SIG-M5 (cell line): ENCODE data around the gene DSTN.

Source experiments
- DNase-seq: peaks from one replicate; lab custom pipeline; 2025; lab: John Stamatoyannopoulos, UW

The DSTN gene

GRCh38 chr20:17583126-17583525 is 13.3 kb downstream of the DSTN start:
- no peak for DNase-seq

DNA sequence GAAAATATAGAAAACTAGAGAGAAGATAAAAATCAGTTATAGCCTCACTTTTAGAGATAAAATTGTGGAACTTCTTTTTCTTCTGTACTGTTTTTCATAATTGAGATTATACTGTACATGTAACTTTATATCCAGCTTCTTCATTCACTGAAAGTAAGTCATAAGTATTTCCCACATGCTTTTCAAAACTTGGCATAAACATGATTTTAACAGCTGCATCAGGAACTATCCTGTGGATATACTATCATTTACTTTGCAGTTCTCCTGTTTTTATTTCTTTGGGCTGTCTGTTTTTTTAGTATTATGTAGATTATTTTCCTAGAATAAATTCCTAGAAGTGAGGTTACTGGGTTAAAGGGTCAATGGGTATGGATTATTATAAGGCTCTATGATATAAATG is 14.8 kb downstream of the DSTN start:
- DNase-seq: no peak

DNA sequence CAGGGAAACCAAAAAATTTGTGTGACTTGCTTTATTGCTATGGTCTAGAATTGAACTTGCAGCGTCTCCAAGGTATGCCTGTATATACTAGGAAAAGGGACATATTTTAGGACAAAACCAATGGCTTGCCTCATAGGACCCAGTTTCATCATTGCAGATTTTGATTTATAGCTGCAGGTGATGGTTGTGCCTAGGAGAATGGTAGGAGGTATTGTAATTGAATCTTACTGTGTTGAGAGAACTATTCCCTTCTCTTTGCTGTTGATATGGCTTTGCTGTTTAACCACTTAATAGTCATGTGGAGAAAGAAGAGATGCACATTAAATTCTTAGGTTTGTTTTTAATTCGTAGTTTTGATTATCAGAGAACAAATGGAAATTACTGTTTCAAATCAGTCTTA is 16.4 kb downstream of the DSTN start:
- no peak for DNase-seq

- DNase-seq: no peak
These were observed 17.3 kb downstream of the DSTN start for GRCh38 chr20:17587148-17587547.

DNA sequence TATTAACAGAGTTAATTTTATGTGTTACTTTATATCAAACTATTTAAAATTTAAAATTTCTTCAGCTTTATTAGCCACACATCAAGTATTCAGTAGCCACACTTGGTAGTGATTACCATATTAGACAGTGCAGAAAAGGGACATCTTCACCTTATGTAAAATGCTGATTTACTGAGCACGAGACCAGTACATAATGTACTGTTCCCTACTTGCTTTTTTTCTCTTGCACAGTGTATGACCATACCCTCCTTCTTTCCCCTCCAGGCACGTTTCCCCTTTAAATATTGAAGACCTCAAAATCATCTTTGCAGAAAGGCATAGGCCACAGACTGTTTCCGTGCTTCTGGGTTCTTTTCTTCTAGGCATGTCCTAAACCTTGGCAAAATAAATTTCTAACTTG is 17.9 kb downstream of the DSTN start:
- DNase-seq: no peak

DNA sequence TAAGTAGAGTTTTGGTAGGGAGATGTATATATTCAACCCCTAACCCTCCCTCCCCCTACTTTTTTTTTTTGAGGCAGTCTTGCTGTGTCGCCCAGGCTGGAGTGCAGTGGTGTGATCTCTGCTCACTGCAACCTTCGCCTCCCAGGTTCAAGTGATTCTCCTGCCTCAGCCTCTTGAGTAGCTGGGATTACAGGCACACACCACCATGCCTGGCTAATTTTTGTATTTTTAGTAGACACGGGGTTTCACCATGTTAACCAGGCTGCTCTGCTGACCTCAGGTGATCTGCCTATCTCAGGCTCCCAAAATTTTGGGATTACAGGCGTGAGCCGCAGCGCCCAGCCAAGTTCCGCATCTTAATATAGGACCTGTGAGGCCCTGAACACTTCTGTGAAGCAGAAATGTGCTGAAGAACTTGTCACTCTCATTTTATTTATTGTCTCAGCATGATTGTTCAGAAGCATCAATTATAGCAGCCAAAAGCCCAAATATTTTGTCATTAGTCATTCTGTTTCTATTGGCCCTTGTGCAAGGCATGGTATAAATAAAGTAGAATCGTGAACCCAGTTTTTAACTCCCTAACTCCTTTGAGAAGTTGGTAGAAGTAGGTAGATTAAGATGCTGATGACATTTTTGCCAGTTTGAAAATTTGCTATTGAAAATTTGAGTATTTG is 19.4 kb downstream of the DSTN start:
- DNase-seq: no peak

DNA sequence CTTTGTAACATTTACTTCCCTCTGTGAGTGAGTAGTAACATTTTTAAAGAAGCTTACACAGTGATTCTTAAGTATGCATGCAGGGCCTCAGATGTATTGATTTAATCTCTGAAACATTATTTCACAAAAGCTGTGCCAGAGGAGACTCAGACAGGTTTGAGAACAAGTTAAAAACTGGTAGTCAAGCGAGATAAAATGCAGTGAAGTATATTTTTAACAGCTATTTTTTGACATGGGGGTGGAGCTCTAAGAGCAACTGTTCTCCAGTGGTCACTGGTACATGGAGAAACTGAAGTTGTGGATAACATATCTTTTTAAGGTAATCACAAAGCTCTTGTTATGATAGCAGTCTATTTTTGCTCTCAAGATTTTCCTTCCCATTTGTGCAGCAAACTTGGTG is 20.4 kb downstream of the DSTN start:
- no peak for DNase-seq

DNA sequence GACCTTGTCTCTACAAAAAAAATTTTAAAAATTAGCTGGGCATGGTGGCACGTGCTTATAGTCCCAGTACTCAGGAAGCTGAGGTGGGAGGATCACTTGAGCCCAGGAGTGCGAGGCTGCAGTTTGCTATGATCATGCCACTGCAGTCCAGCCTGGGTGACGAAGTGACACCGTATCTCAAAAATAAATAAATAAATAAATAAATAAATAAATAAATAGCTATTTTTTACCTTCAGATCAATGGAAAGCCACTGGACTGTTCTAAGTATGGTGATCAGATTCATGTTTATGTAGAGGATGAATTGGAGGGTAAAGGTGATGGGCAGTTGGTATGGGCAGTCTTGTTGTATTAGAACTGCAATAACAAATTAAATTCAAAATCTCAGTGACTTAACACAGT is 24.0 kb downstream of the DSTN start:
- no peak for DNase-seq

DNA sequence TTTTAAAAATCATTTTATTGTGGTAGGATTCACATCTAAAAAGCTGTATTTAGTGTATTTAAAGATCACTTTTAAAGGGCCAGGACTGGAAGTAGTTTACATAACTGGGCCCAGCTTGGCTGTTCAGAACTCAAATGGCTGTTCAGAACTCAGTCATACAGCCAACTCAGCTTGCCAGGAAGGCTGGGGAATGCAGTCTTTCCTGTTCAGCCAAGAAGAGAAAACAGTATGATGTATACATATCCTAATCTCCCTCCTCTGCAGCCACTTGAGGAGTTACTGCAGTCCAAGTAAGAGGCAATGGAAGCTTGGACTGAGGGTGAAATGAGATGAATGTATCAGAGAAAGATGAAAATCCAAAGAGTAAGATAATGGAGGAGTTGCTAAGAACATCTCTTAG is 24.6 kb downstream of the DSTN start:
- no peak for DNase-seq

DNA sequence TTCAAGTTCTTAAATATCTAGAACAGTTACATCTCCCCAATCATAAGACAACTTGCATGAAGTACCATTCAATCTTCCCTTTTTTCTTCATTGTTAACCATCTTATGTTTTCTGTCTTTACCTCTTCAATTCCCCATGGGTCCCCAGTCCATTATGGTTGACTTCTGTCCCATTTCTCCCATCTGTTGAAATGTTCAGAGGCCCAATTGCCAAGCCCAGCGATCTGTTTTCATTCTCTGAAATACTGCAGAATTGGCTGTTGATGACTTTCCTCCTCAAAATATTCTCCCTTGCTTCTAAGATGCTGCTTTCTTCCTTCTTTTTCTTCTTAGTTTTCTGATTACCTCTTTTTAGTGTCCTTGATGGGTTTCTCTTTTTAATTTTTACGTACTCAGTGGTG is 26.0 kb downstream of the DSTN start:
- no peak for DNase-seq

GRCh38 chr20:17598013-17598550 is 28.2 kb downstream of the DSTN start:
- DNase-seq: no peak

- no peak for DNase-seq
These were observed 32.1 kb downstream of the DSTN start for GRCh38 chr20:17601957-17602356.

GRCh38 chr20:17602493-17602892 is 32.6 kb downstream of the DSTN start:
- no peak for DNase-seq

- no peak for DNase-seq
These were observed 35.3 kb downstream of the DSTN start for GRCh38 chr20:17605131-17605660.

DNA sequence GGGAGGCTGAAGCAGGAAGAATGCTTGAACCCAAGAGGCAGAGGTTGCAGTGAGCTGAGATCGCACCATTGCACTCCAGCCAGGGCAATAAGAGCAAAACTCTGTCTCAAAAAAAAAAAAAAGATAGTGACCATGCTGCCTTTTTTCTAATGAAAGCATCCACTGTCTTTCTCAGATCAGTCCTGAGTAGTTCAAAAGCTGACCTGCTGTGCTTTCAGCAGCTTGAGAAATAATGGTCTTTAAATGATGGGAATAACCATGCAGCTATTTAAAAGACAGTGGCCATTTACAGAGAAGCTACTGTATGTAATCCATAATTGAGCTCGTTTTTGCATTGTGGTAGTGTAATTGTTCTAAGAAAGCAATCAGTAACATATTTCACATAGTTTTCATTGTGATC is 36.1 kb downstream of the DSTN start:
- DNase-seq: no peak

DNA sequence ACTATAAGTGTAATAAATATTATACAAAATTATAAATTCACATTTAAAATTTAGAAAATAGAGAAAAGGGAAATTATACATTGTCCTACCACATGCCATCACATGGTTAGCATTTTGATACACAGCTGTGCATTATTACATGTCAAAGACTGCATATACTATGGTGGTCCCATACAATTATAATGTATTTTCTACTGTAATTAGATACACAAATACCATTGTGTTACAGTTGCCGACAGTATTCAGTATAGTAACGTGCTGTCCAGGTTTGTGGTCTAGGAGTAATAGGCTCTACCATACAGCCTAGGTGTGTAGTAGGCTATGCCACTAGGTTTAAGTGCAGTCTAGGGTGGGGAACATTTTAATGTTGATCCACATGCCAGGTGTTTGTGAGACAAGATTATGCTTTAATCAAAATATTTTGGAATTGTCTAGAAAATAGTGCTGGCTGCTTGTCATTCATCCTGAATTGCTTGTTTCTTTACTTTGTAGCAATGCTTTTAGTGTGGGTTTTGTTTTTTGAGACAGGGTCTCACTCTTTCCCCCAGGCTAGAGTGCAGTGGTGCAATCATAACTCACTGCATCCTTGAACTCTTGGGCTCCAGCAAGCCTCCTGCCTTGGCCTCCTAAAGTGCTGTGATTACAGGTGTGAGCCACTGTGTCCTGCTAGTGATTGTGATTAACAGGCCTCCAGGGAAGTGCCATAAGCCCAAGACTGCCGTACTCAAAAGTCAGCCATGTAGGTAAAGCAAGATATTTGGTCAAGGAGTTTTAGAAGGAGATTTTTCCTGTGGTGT is 39.0 kb downstream of the DSTN start:
- no peak for DNase-seq

GRCh38 chr20:17609811-17610377 is 40.0 kb downstream of the DSTN start:
- no peak for DNase-seq

- DNase-seq: no peak
These were observed 40.9 kb downstream of the DSTN start for GRCh38 chr20:17610566-17611289.

DNA sequence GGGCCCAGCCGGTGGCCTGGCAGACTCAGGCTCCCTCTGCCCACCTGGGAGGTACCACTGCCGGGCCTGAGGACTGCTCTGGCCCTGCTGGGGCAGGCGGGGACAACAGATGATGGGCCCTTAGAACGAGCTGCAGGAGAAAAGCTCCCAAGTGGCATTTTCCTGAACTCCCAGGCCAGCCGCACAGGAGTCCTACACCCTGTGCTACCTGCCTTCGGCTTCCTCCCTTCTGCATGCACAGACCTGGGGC is 41.3 kb downstream of the DSTN start:
- DNase-seq: no peak

- no peak for DNase-seq
These were observed 41.8 kb downstream of the DSTN start for GRCh38 chr20:17611540-17612286.

DNA sequence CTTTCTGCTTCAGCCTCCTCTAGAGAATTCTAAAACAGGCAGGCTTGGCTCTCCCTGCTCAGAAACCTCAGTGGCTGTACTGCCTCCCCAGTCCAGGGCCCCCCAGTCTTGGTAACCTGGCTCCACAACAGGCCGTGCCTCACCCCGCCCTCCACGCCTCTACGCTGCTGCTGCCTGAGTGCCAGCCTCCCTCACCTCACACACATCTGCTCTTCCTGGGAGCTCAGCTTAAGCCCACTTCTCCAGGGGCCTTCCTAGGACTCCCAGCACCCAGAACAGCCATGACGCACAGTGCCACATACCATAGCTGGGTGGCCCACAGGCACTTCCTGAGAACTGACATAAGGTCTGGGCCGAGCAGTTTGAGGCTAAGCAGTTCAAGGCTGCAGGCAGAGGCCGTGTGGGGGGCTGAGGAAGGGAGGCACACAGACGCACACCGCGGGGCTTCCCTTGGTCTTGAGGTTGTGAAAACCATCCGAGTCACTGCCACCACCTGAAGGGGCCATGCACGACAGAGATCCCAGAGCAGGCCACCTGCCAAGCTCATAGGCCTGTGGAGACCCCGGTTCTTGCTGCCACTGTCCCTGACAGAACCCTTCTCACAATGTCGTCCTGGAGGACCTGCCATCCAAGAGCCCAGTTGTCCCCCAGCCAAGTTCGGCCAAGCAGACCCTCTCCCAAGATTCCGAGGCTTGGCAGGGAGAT is 42.6 kb downstream of the DSTN start:
- no peak for DNase-seq
